HCT116 (cell line): ENCODE data around the gene NOTCH1. TPM values are rescaled to one million over a fixed set of nuclear protein-coding genes. Genes with fewer than 3 reads are reported as not detected.

ENCODE experiments used
- ATAC-seq: fragments of 200-7000 bp; cut with Tn5 transposase; 2 replicates; pipeline ENCODE4 v1.9.1; 2020; ENCODE audit warnings: mild to moderate bottlenecking, moderate library complexity
- BruUV-seq: library from RNA; stranded (reverse); fragments of 400-500 nt; replicated peaks from 2 replicates; lab custom pipeline; 2021; lab: Mats Ljungman, UMichigan
- CTCF ChIA-PET: fragments of 300-600 bp; sonication (Branson Sonifier 250); formaldehyde crosslinking; loops from one replicate; lab custom pipeline; 2021; ENCODE audit warnings: antibody characterized with exemption; lab: Charles Lee
- POLR2A ChIA-PET: fragments of 300-600, 350-600 bp; sonication (Branson Sonifier 250); formaldehyde crosslinking; loops from one replicate; lab custom pipeline; 2021; ENCODE audit warnings: antibody characterized with exemption; lab: Charles Lee
- RAD21 ChIA-PET, 2 experiments: fragments of 300-600 bp; sonication (Branson Sonifier 250); formaldehyde crosslinking; loops; one replicate each; lab custom pipeline; 2023; ENCODE audit warnings: low total read pairs in 2 of 2; ENCODE audit not compliant: uncharacterized antibody in 2 of 2, unreplicated experiment in 2 of 2, low non-redundant PET in 1 of 2; lab: Charles Lee
- DNase-seq: peaks from one replicate; pipeline ENCODE4 v3.0.0-alpha.2; 2010; ENCODE audit warnings: low read depth, low spot score
- H2AFZ ChIP-seq: fragments of 200-600 bp; shearing (Covaris generic), sonication (generic); 2 replicates; pipeline ENCODE4 v1.6.1; 2017; ENCODE audit warnings: low read depth, mixed run types, mixed read lengths, antibody characterized with exemption, low read length; ENCODE audit not compliant: poor library complexity, severe bottlenecking
- H3K27ac ChIP-seq: 2 replicates; pipeline ENCODE4 v1.5.1; 2012; ENCODE audit warnings: low read depth, low read length
- H3K27me3 ChIP-seq: fragments of 200-600 bp; sonication (generic); 2 replicates; pipeline ENCODE4 v1.6.1; 2016; ENCODE audit warnings: mixed run types, low read length, mixed read lengths; ENCODE audit not compliant: insufficient read depth
- H3K36me3 ChIP-seq, 2 experiments: fragments of 200-500 bp in 1 of 2; fragments of 200-600 bp in 1 of 2; sonication (Bioruptor generic) in 1 of 2; sonication (generic) in 1 of 2; 2 replicates each; pipeline versions ENCODE4 v1.5.1 to v1.6.1; 2014 to 2016; ENCODE audit warnings: low read length in 2 of 2, inconsistent platforms in 1 of 2, mixed read lengths in 1 of 2, mixed run types in 1 of 2; ENCODE audit not compliant: insufficient read depth in 2 of 2, control insufficient read depth in 1 of 2
- H3K4me1 ChIP-seq, 2 experiments: fragments of 200-600 bp in 1 of 2; sonication (generic) in 1 of 2; 2 replicates each; pipeline versions ENCODE4 v1.5.1 to v1.6.1; 2012 to 2017; ENCODE audit warnings: low read length in 2 of 2, inconsistent platforms in 1 of 2, mild to moderate bottlenecking in 1 of 2, mixed read lengths in 1 of 2, mixed run types in 1 of 2, moderate library complexity in 1 of 2; ENCODE audit not compliant: insufficient read depth in 2 of 2, control insufficient read depth in 1 of 2
- H3K4me2 ChIP-seq: fragments of 200-600 bp; sonication (generic); 2 replicates; pipeline ENCODE4 v1.6.1; 2017; ENCODE audit warnings: mixed run types, low read length, mixed read lengths
- H3K4me3 ChIP-seq, 2 experiments: fragments of 200-600 bp in 1 of 2; sonication (generic) in 1 of 2; replicated peaks in 1 of 2; 2 replicates each; pipeline ENCODE4 v1.5.1; 2011 to 2016; ENCODE audit warnings: low read length in 2 of 2, control low read depth in 1 of 2, low read depth in 1 of 2, mild to moderate bottlenecking in 1 of 2, mixed read lengths in 1 of 2, mixed run types in 1 of 2
- H3K79me2 ChIP-seq: fragments of 200-600 bp; sonication (generic); 2 replicates; pipeline ENCODE4 v1.6.1; 2017; ENCODE audit warnings: mild to moderate bottlenecking, mixed run types, low read length, moderate library complexity, mixed read lengths; ENCODE audit not compliant: insufficient read depth
- H3K9ac ChIP-seq: fragments of 200-600 bp; sonication (generic); 2 replicates; pipeline ENCODE4 v1.6.1; 2016; ENCODE audit warnings: low read length, mixed read lengths
- H3K9me2 ChIP-seq: fragments of 200-600 bp; sonication (generic), shearing (Covaris generic); 2 replicates; pipeline ENCODE4 v1.6.1; 2017; ENCODE audit warnings: mixed run types, mild to moderate bottlenecking, moderate library complexity; ENCODE audit not compliant: insufficient read depth
- H3K9me3 ChIP-seq, 2 experiments: fragments of 200-500 bp in 1 of 2; fragments of 200-600 bp in 1 of 2; sonication (Bioruptor generic) in 1 of 2; sonication (generic) in 1 of 2; 2 replicates each; pipeline ENCODE4 v1.6.1; 2014 to 2017; ENCODE audit warnings: low read length in 2 of 2, mixed read lengths in 2 of 2, inconsistent platforms in 1 of 2, low read depth in 1 of 2, mild to moderate bottlenecking in 1 of 2, mixed run types in 1 of 2, moderate library complexity in 1 of 2; ENCODE audit not compliant: control insufficient read depth in 1 of 2, insufficient read depth in 1 of 2
- H4K20me1 ChIP-seq: fragments of 200-600 bp; sonication (generic), shearing (Covaris generic); 2 replicates; pipeline ENCODE4 v1.6.1; 2017; ENCODE audit warnings: mixed run types, mild to moderate bottlenecking, moderate library complexity; ENCODE audit not compliant: insufficient read depth
- POLR2AphosphoS5 ChIP-seq: IDR thresholded peaks from 2 replicates; pipeline ENCODE4 v1.6.1; 2011; ENCODE audit warnings: mild to moderate bottlenecking, low read depth, low read length, moderate library complexity
- REST ChIP-seq: IDR thresholded peaks from 2 replicates; pipeline ENCODE4 v1.6.1; 2012; ENCODE audit warnings: low read depth
- SIN3A ChIP-seq: IDR thresholded peaks from 2 replicates; pipeline ENCODE4 v1.6.1; 2012; ENCODE audit warnings: low read depth
- ZFX ChIP-seq: fragments of 450-650 bp; IDR thresholded peaks from 2 replicates; pipeline ENCODE4 v1.6.1; 2017
- intact Hi-C: fragments of 100-400 bp; cut with micrococcal nuclease; formaldehyde crosslinking; loops from 2 replicates; pipeline ENCODE4 v1.10.0; 2022
- total RNA-seq: library from RNA; stranded (reverse); gene quantifications from one replicate; pipeline ENCODE4 v1.2.1, GENCODE V29; 2021; ENCODE audit not compliant: unreplicated experiment

The NOTCH1 gene
- total RNA-seq, 1 experiment from 2014 or later, result 36.2 TPM

GRCh38 chr9:136551401-136552116 is 5.7 kb upstream of the NOTCH1 start:
- H3K9me3 ChIP-seq, result no peaks in the 10 kb centered on the region
- intact Hi-C loops, result no loop called here
- no peaks in the 10 kb centered on the region for H4K20me1 ChIP-seq
- H3K4me2 ChIP-seq, result peak overlapping the region; percentile 49
- POLR2A ChIA-PET, result interaction anchor here (0.6 to 0.7 kb wide), 2 partner anchors 12 to 26 kb away, joined by 3 to 6 read pairs; no protein-coding TSS in a partner anchor
- peak overlapping the region; percentile 84 for H3K27ac ChIP-seq
- ATAC-seq, result peak; percentile 70
- peak overlapping the region; percentile 42 for H3K9ac ChIP-seq
- H2AFZ ChIP-seq, result no peak overlapping the region
- H3K79me2 ChIP-seq, result no peaks in the 10 kb centered on the region
- no TSS peak for BruUV-seq
- H3K36me3 ChIP-seq, result no peaks in the 10 kb centered on the region
- H3K27me3 ChIP-seq, result no peaks in the 10 kb centered on the region
- TF ChIP-seq POLR2AphosphoS5 (peak; percentile 43), REST (no peak), SIN3A (no peak), ZFX (no peak)
- peaks cover 33 to 48% of the 10 kb centered on the region in 2 experiments for H3K4me1 ChIP-seq
- peak overlapping the region; percentile 3 to 36; a peak in 2 of 4 replicates for H3K4me3 ChIP-seq
- CTCF ChIA-PET, result no interaction called here
- no peak for DNase-seq
- RAD21 ChIA-PET, result no interaction called here
- no peaks in the 10 kb centered on the region for H3K9me2 ChIP-seq
